HCT116 (cell line): ENCODE data around the gene SLX1A.

Experiments used
- EZH2 ChIP-seq: fragments of 200-600 bp; sonication (generic); IDR thresholded peaks from 2 replicates; pipeline ENCODE4 v1.6.1; 2017; ENCODE audit warnings: antibody characterized with exemption, mixed run types
- POLR2A ChIP-seq: IDR thresholded peaks from 2 replicates; pipeline ENCODE4 v1.7.0; 2011; ENCODE audit warnings: borderline replicate concordance; ENCODE audit not compliant: insufficient read depth, insufficient read length; ENCODE audit errors: extremely low read depth
- TCF7L2 ChIP-seq: IDR thresholded peaks from 2 replicates; pipeline ENCODE4 v1.7.0; 2011; ENCODE audit warnings: borderline replicate concordance, inconsistent platforms; ENCODE audit not compliant: insufficient read depth, insufficient read length; ENCODE audit errors: extremely low read depth
- ZFX ChIP-seq: fragments of 450-650 bp; IDR thresholded peaks from 2 replicates; pipeline ENCODE4 v1.6.1; 2017
- TF ChIP-seq, protein P1 (sequence below): IDR thresholded peaks from 2 replicates; pipeline ENCODE4 v1.6.1; 2012
- TF ChIP-seq, protein P2 (sequence below): IDR thresholded peaks from 2 replicates; pipeline ENCODE4 v1.6.1; 2012; ENCODE audit warnings: low read depth

DNA sequence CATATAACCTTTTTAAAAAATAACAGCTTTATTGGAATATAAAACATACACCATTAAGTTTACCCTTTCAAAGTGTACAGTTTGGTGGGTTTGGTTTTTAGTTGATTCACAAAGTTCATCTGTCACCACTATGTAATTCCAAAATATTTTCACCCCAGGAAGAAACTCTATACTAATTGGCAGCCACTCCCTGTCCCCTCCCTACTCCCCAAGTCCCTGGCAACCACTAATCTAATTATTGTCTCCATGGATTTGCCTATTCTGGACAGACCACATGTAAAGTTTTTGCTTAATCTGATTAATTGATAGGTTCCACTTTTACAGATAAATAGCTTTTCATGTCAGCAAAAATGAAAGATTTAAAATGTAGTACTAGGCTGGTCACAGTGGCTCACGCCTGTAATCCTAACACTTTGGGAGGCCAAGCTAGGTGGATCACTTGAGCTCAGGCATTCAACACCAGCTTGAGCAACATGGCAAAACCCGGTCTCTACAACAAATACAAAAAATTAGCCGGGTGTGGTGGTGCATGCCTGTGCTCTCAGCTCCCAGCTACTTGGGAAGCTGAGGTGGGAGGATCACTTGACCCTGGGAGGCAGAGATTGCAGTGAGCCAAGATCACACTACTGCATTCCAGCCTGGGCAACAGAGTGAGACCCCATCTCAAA is 45.7 kb upstream of the SLX1A start:
- TF ChIP-seq ZFX (no peak), EZH2 (no peak), POLR2A (no peak), TCF7L2 (no peak)
- TF ChIP-seq, protein P1, sequence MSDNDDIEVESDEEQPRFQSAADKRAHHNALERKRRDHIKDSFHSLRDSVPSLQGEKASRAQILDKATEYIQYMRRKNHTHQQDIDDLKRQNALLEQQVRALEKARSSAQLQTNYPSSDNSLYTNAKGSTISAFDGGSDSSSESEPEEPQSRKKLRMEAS = no peak
- TF ChIP-seq, protein P2, sequence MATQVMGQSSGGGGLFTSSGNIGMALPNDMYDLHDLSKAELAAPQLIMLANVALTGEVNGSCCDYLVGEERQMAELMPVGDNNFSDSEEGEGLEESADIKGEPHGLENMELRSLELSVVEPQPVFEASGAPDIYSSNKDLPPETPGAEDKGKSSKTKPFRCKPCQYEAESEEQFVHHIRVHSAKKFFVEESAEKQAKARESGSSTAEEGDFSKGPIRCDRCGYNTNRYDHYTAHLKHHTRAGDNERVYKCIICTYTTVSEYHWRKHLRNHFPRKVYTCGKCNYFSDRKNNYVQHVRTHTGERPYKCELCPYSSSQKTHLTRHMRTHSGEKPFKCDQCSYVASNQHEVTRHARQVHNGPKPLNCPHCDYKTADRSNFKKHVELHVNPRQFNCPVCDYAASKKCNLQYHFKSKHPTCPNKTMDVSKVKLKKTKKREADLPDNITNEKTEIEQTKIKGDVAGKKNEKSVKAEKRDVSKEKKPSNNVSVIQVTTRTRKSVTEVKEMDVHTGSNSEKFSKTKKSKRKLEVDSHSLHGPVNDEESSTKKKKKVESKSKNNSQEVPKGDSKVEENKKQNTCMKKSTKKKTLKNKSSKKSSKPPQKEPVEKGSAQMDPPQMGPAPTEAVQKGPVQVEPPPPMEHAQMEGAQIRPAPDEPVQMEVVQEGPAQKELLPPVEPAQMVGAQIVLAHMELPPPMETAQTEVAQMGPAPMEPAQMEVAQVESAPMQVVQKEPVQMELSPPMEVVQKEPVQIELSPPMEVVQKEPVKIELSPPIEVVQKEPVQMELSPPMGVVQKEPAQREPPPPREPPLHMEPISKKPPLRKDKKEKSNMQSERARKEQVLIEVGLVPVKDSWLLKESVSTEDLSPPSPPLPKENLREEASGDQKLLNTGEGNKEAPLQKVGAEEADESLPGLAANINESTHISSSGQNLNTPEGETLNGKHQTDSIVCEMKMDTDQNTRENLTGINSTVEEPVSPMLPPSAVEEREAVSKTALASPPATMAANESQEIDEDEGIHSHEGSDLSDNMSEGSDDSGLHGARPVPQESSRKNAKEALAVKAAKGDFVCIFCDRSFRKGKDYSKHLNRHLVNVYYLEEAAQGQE = no peak
